ENCODE data around the gene SEMA3C. TPM values are rescaled to one million over a fixed set of nuclear protein-coding genes. Genes with fewer than 3 reads are reported as not detected.
A peak's percentile ranks its signal among the peaks of the same experiment; 100 is the strongest.

The SEMA3C gene
- total and polyA plus RNA-seq, 4 experiments from 2014 or later: 0.47 to 0.50 TPM; not detected in 2

DNA sequence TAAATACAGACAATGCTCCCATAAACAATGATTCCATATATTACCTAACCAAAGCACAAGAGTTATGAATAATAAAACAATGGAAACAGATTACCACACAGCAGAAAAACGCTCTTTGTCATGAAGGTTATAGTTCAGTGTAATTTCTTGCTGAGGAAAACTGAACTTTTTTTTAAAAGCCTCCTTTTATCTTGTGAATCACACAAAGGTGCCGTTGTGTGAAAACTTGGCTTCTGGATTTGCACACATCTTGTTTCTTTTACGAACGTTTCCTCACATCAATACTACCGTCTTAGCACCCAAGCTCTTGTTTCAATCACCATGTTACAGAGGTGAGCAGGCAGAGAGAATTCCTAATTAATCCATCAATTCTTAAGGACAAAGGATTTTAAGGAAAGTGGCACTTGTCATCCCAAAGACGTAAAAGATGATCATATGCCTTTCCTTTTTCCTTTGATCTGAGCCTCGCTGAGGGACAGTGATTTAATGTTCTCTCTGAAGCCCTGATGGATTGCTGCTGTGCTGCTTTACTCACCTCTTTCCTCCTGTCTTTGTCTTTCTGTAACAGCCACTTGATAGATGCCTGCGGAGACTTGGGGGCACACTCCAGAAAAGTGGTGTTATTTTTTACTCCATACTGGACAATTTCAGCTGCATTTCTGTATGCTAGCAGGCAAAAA lies 170.3 kb downstream of the SEMA3C start:
- H3K4me3 Mint-ChIP-seq: no peak overlapping the region
- peaks cover 4 to 9% (median 4%) of the 10 kb centered on the region in 8 donors for H3K9me3 Mint-ChIP-seq
- H3K4me1 Mint-ChIP-seq: no peaks in the 10 kb centered on the region
- no peak overlapping the region for H3K27ac Mint-ChIP-seq
- H3K4me3 ChIP-seq (ENCODE audit: low read length in 2 of 2): no peak overlapping the region
- H3K27ac ChIP-seq (ENCODE audit: low read depth, low read length): no peak overlapping the region
- no peaks in the 10 kb centered on the region for H3K4me1 ChIP-seq (ENCODE audit: insufficient read depth, low read length)
- H3K9me3 ChIP-seq (ENCODE audit: control insufficient read depth in 1 of 2, low read length in 2 of 2): peaks cover 0 to 4% of the 10 kb centered on the region in 2 donors
- H3K36me3 Mint-ChIP-seq: no peaks in the 10 kb centered on the region
- ChIA-PET CTCF (ENCODE audit: partially characterized antibody) (no interaction called here), POLR2A (ENCODE audit: partially characterized antibody) (no interaction called here)
- intact Hi-C loops (cut with micrococcal nuclease): no loop called here
- DNase-seq: no peak
- H3K27me3 ChIP-seq (ENCODE audit: insufficient read depth, low read length): no peaks in the 10 kb centered on the region
- no peaks in the 10 kb centered on the region for H3K36me3 ChIP-seq (ENCODE audit: insufficient read depth, low read length)
- H3K27me3 Mint-ChIP-seq: no peaks in the 10 kb centered on the region

DNA sequence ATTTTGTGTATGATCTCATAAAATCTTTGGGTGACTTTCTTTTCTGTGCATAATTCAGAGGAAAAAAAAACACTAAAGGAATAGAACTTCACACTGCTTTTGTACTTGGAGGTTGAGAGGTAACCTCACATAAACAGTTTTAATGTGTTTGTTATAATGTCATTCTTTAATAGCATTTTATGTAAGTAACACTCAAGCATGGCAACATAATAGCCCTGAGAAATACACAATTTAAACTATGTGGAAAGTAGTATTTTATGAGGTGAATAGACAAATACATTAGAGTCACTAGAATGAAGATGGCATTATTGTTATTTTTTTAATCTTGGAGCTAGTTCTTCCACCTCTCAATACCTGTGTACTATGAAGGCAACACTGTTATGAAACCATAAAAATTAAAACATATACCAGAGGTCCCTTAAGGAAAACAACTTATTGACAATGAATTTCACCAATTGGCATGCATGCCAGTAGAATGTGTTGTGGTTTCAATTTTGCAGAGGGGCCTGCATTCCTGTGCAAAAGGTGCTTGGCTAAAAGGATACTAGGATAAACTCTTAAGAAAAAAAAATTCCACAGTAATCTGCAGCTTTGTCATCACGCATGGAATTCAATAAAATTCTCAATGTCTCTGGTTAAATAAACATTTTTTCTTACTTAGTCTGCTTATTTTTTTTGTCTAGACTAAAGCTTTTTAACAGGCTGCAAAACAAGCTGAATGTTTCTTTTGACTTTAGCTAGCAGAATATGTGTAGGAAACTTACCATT lies 177.9 kb downstream of the SEMA3C start:
- POLR2A ChIA-PET (ENCODE audit: partially characterized antibody): no interaction called here
- CTCF ChIA-PET (ENCODE audit: partially characterized antibody): no interaction called here
- Mint-ChIP-seq H3K27ac (no peak overlapping the region), H3K4me1 (no peaks in the 10 kb centered on the region), H3K4me3 (no peak overlapping the region), H3K27me3 (no peaks in the 10 kb centered on the region), H3K36me3 (no peaks in the 10 kb centered on the region), H3K9me3 (peaks cover 0 to 9% (median 1%) of the 10 kb centered on the region in 8 donors)
- Histone ChIP-seq H3K27ac (ENCODE audit: low read depth, low read length) (no peak overlapping the region), H3K36me3 (ENCODE audit: insufficient read depth, low read length) (no peaks in the 10 kb centered on the region), H3K27me3 (ENCODE audit: insufficient read depth, low read length) (no peaks in the 10 kb centered on the region), H3K9me3 (ENCODE audit: control insufficient read depth in 1 of 2, low read length in 2 of 2) (peaks cover 0 to 4% of the 10 kb centered on the region in 2 donors), H3K4me3 (ENCODE audit: low read length in 2 of 2) (no peak overlapping the region), H3K4me1 (ENCODE audit: insufficient read depth, low read length) (no peaks in the 10 kb centered on the region)
- intact Hi-C loops (cut with micrococcal nuclease): no loop called here
- DNase-seq: no peak

- Mint-ChIP-seq H3K9me3 (peaks cover 0 to 16% (median 6%) of the 10 kb centered on the region in 8 donors), H3K27ac (no peak overlapping the region), H3K4me3 (no peak overlapping the region), H3K36me3 (no peaks in the 10 kb centered on the region), H3K4me1 (no peaks in the 10 kb centered on the region), H3K27me3 (no peaks in the 10 kb centered on the region)
- no peaks in the 10 kb centered on the region for H3K27me3 ChIP-seq (ENCODE audit: insufficient read depth, low read length)
- no peak overlapping the region for H3K27ac ChIP-seq (ENCODE audit: low read depth, low read length)
- ChIA-PET POLR2A (ENCODE audit: partially characterized antibody) (no interaction called here), CTCF (ENCODE audit: partially characterized antibody) (no interaction called here)
- H3K9me3 ChIP-seq (ENCODE audit: control insufficient read depth in 1 of 2, low read length in 2 of 2): no peaks in the 10 kb centered on the region
- intact Hi-C loops (cut with micrococcal nuclease): no loop called here
- no peak overlapping the region for H3K4me3 ChIP-seq (ENCODE audit: low read length in 2 of 2)
- no peaks in the 10 kb centered on the region for H3K36me3 ChIP-seq (ENCODE audit: insufficient read depth, low read length)
- no peaks in the 10 kb centered on the region for H3K4me1 ChIP-seq (ENCODE audit: insufficient read depth, low read length)
- DNase-seq: no peak
These were observed 182.3 kb downstream of the SEMA3C start for GRCh38 chr7:80736371-80737125.

GRCh38 chr7:80735330-80735729 lies 183.5 kb downstream of the SEMA3C start:
- no peak for DNase-seq
- POLR2A ChIA-PET (ENCODE audit: partially characterized antibody): no interaction called here
- intact Hi-C loops (cut with micrococcal nuclease): no loop called here

GRCh38 chr7:80734011-80734410 lies 184.8 kb downstream of the SEMA3C start:
- Histone ChIP-seq H3K9me3 (ENCODE audit: control insufficient read depth in 1 of 2, low read length in 2 of 2) (no peaks in the 10 kb centered on the region), H3K27ac (ENCODE audit: low read depth, low read length) (no peak overlapping the region), H3K27me3 (ENCODE audit: insufficient read depth, low read length) (no peaks in the 10 kb centered on the region), H3K36me3 (ENCODE audit: insufficient read depth, low read length) (no peaks in the 10 kb centered on the region), H3K4me3 (ENCODE audit: low read length in 2 of 2) (no peak overlapping the region), H3K4me1 (ENCODE audit: insufficient read depth, low read length) (no peaks in the 10 kb centered on the region)
- no peak overlapping the region for H3K27ac Mint-ChIP-seq
- no peak for DNase-seq
- peaks cover 0 to 19% (median 6%) of the 10 kb centered on the region in 8 donors for H3K9me3 Mint-ChIP-seq
- H3K4me1 Mint-ChIP-seq: no peaks in the 10 kb centered on the region
- CTCF ChIA-PET (ENCODE audit: partially characterized antibody): interaction anchor here (1.1 kb wide), 1 partner anchor 17 kb away, joined by 3 read pairs; no protein-coding TSS in a partner anchor
- POLR2A ChIA-PET (ENCODE audit: partially characterized antibody): no interaction called here
- intact Hi-C loops (cut with micrococcal nuclease): no loop called here
- H3K4me3 Mint-ChIP-seq: peak overlapping the region in 1 of 8 donors; percentile 37
- H3K27me3 Mint-ChIP-seq: no peaks in the 10 kb centered on the region
- no peaks in the 10 kb centered on the region for H3K36me3 Mint-ChIP-seq

More at GRCh38 chr7:80735330-80735729, 183.5 kb downstream of the SEMA3C start:
- H3K27ac ChIP-seq (ENCODE audit: low read depth, low read length): no peak overlapping the region
- H3K4me3 ChIP-seq (ENCODE audit: low read length in 2 of 2): no peak overlapping the region
- no peaks in the 10 kb centered on the region for H3K27me3 ChIP-seq (ENCODE audit: insufficient read depth, low read length)
- Mint-ChIP-seq H3K27me3 (no peaks in the 10 kb centered on the region), H3K4me3 (no peak overlapping the region), H3K27ac (no peak overlapping the region), H3K9me3 (peaks cover 0 to 19% (median 7%) of the 10 kb centered on the region in 8 donors), H3K4me1 (no peaks in the 10 kb centered on the region), H3K36me3 (no peaks in the 10 kb centered on the region)
- no peaks in the 10 kb centered on the region for H3K9me3 ChIP-seq (ENCODE audit: control insufficient read depth in 1 of 2, low read length in 2 of 2)
- CTCF ChIA-PET (ENCODE audit: partially characterized antibody): no interaction called here
- H3K4me1 ChIP-seq (ENCODE audit: insufficient read depth, low read length): no peaks in the 10 kb centered on the region
- no peaks in the 10 kb centered on the region for H3K36me3 ChIP-seq (ENCODE audit: insufficient read depth, low read length)

- CTCF ChIA-PET (ENCODE audit: partially characterized antibody): interaction anchor here (1.1 kb wide), 1 partner anchor 18 kb away, joined by 3 read pairs; no protein-coding TSS in a partner anchor
These were observed 185.4 kb downstream of the SEMA3C start for GRCh38 chr7:80733333-80733915.

DNA sequence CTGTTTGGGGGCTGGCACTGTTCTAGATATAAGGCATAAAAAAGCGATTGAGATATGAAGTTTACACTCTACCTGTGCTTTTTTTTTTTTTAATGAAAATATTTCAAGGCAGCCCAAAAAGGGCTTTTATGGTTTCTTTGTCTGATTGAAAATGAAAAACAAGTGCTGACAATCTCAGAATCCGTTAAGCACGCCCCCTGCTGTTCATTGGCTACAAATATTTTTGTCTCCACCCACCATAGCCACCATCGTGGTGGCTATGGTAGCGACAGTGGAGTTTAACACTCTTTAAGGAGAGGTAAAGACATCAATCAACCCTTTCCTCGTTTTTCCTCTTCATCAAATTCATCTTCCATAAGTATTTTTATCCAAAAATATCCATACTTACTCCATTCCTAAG lies 186.2 kb downstream of the SEMA3C start:
- ChIA-PET CTCF (ENCODE audit: partially characterized antibody) (interaction anchor here (1.1 kb wide), 1 partner anchor 19 kb away, joined by 3 read pairs; no protein-coding TSS in a partner anchor), POLR2A (ENCODE audit: partially characterized antibody) (no interaction called here)
- Mint-ChIP-seq H3K27ac (no peak overlapping the region), H3K4me1 (no peaks in the 10 kb centered on the region), H3K9me3 (peaks cover 0 to 19% (median 6%) of the 10 kb centered on the region in 8 donors), H3K36me3 (no peaks in the 10 kb centered on the region), H3K27me3 (no peaks in the 10 kb centered on the region), H3K4me3 (no peak overlapping the region)
- Histone ChIP-seq H3K27ac (ENCODE audit: low read depth, low read length) (no peak overlapping the region), H3K9me3 (ENCODE audit: control insufficient read depth in 1 of 2, low read length in 2 of 2) (no peaks in the 10 kb centered on the region), H3K27me3 (ENCODE audit: insufficient read depth, low read length) (no peaks in the 10 kb centered on the region), H3K4me1 (ENCODE audit: insufficient read depth, low read length) (no peaks in the 10 kb centered on the region), H3K36me3 (ENCODE audit: insufficient read depth, low read length) (no peaks in the 10 kb centered on the region), H3K4me3 (ENCODE audit: low read length in 2 of 2) (no peak overlapping the region)
- no peak for DNase-seq
- intact Hi-C loops (cut with micrococcal nuclease): no loop called here

More at GRCh38 chr7:80733333-80733915, 185.4 kb downstream of the SEMA3C start:
- no peak overlapping the region for H3K4me3 ChIP-seq (ENCODE audit: low read length in 2 of 2)
- no peaks in the 10 kb centered on the region for H3K36me3 ChIP-seq (ENCODE audit: insufficient read depth, low read length)
- H3K27me3 ChIP-seq (ENCODE audit: insufficient read depth, low read length): no peaks in the 10 kb centered on the region
- Mint-ChIP-seq H3K4me1 (no peaks in the 10 kb centered on the region), H3K36me3 (no peaks in the 10 kb centered on the region), H3K27ac (no peak overlapping the region), H3K9me3 (peaks cover 0 to 19% (median 6%) of the 10 kb centered on the region in 8 donors), H3K4me3 (no peak overlapping the region), H3K27me3 (no peaks in the 10 kb centered on the region)
- POLR2A ChIA-PET (ENCODE audit: partially characterized antibody): no interaction called here
- no peak for DNase-seq
- no peak overlapping the region for H3K27ac ChIP-seq (ENCODE audit: low read depth, low read length)
- H3K9me3 ChIP-seq (ENCODE audit: control insufficient read depth in 1 of 2, low read length in 2 of 2): no peaks in the 10 kb centered on the region
- no peaks in the 10 kb centered on the region for H3K4me1 ChIP-seq (ENCODE audit: insufficient read depth, low read length)
- intact Hi-C loops (cut with micrococcal nuclease): no loop called here

All from CD4-positive, alpha-beta memory T cell (primary cell).